ENCODE results near the gene STOX2. TPM values are rescaled to one million over a fixed set of nuclear protein-coding genes. Genes with fewer than 3 reads are reported as not detected.

Gene STOX2
- total RNA-seq, 1 donor from 2014 or later, result 1.9 TPM

GRCh38 chr4:184000457-184001396 lies 95.6 kb downstream of the STOX2 start:
- H3K36me3 Mint-ChIP-seq (ENCODE audit: low read depth), result no peaks in the 10 kb centered on the region
- no peak for TF ChIP-seq CTCF (IDR thresholded peaks at IDR 0.05)

DNA sequence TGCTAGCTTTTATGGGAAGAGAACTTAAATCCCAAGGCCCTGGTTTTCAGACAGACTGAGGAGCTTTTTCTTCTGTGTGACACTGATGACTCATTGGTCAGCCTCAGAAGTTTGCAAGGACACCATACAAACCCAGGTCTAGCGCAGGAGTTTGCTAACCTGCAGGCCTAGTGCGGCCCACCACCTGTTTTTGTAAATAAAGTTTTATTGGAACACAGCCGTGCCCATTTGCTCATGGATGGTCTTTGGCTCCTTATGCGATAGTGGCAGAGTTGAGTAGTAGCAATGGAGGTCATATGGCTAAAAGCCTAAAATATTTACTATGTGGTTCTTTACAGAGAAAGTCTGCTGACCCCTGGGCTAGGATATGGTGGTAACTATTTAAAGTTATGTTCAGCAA lies 98.3 kb downstream of the STOX2 start:
- no peaks in the 10 kb centered on the region for H3K36me3 Mint-ChIP-seq (ENCODE audit: low read depth)
- no peaks in the 10 kb centered on the region for H3K27me3 Mint-ChIP-seq (ENCODE audit: low read depth)
- DNase-seq (ENCODE audit: low spot score), result no peak
- H3K9me3 Mint-ChIP-seq (ENCODE audit: low read depth), result no peaks in the 10 kb centered on the region
- no peak overlapping the region for H3K4me3 Mint-ChIP-seq (ENCODE audit: unreplicated experiment)
- no peaks in the 10 kb centered on the region for H3K4me1 Mint-ChIP-seq (ENCODE audit: low read depth)
- TF ChIP-seq CTCF (IDR thresholded peaks at IDR 0.05), result no peak
- H3K27ac Mint-ChIP-seq (ENCODE audit: unreplicated experiment), result no peak overlapping the region

More at GRCh38 chr4:184000457-184001396, 95.6 kb downstream of the STOX2 start:
- Mint-ChIP-seq H3K27ac (ENCODE audit: unreplicated experiment) (no peak overlapping the region), H3K4me1 (ENCODE audit: low read depth) (peaks cover 9% of the 10 kb centered on the region), H3K9me3 (ENCODE audit: low read depth) (no peaks in the 10 kb centered on the region), H3K4me3 (ENCODE audit: unreplicated experiment) (no peak overlapping the region), H3K27me3 (ENCODE audit: low read depth) (no peaks in the 10 kb centered on the region)
- no peak for DNase-seq (ENCODE audit: low spot score)

DNA sequence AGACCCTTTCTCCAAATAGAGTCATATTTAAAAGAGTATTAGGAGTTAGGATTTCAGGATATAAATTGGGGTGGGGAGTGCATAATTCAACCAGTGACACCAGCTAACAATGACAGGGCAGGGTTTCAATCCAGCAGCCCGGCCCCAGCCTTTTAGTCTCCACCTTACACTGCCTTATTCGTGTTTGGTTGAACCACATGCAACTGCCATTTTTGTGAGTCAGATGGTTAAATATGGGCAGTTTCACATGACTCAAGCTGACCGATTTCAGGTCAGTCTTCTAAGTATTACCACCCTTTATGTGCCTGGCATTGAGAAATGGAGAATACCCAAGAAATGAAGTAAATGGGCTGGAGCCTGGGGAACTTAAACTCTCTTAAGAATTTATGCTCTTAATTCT lies 102.8 kb downstream of the STOX2 start:
- Mint-ChIP-seq H3K9me3 (ENCODE audit: low read depth) (no peaks in the 10 kb centered on the region), H3K27me3 (ENCODE audit: low read depth) (no peaks in the 10 kb centered on the region), H3K4me3 (ENCODE audit: unreplicated experiment) (no peak overlapping the region), H3K36me3 (ENCODE audit: low read depth) (no peaks in the 10 kb centered on the region), H3K4me1 (ENCODE audit: low read depth) (no peaks in the 10 kb centered on the region), H3K27ac (ENCODE audit: unreplicated experiment) (no peak overlapping the region)
- no peak for DNase-seq (ENCODE audit: low spot score)
- TF ChIP-seq CTCF (IDR thresholded peaks at IDR 0.05), result no peak

- no peaks in the 10 kb centered on the region for H3K9me3 Mint-ChIP-seq (ENCODE audit: low read depth)
- no peak for TF ChIP-seq CTCF (IDR thresholded peaks at IDR 0.05)
- no peak for DNase-seq (ENCODE audit: low spot score)
- H3K4me3 Mint-ChIP-seq (ENCODE audit: unreplicated experiment), result no peak overlapping the region
- H3K27ac Mint-ChIP-seq (ENCODE audit: unreplicated experiment), result no peak overlapping the region
- no peaks in the 10 kb centered on the region for H3K36me3 Mint-ChIP-seq (ENCODE audit: low read depth)
- no peaks in the 10 kb centered on the region for H3K4me1 Mint-ChIP-seq (ENCODE audit: low read depth)
- no peaks in the 10 kb centered on the region for H3K27me3 Mint-ChIP-seq (ENCODE audit: low read depth)
Measured at GRCh38 chr4:184010696-184011095, 105.6 kb downstream of the STOX2 start.

- H3K4me3 Mint-ChIP-seq (ENCODE audit: unreplicated experiment), result no peak overlapping the region
- no peaks in the 10 kb centered on the region for H3K9me3 Mint-ChIP-seq (ENCODE audit: low read depth)
- TF ChIP-seq CTCF (IDR thresholded peaks at IDR 0.05), result no peak
- H3K36me3 Mint-ChIP-seq (ENCODE audit: low read depth), result no peaks in the 10 kb centered on the region
- no peaks in the 10 kb centered on the region for H3K4me1 Mint-ChIP-seq (ENCODE audit: low read depth)
- DNase-seq (ENCODE audit: low spot score), result no peak
- H3K27me3 Mint-ChIP-seq (ENCODE audit: low read depth), result no peaks in the 10 kb centered on the region
- no peak overlapping the region for H3K27ac Mint-ChIP-seq (ENCODE audit: unreplicated experiment)
Measured at GRCh38 chr4:184011826-184012380, 106.8 kb downstream of the STOX2 start.
